Caki2 (cell line): ENCODE measurements around the gene PLXNA4. TPM values are rescaled to one million over a fixed set of nuclear protein-coding genes. Genes with fewer than 3 reads are reported as not detected.

Experiments
- DNase-seq: peaks from one replicate; pipeline ENCODE4 v3.0.0-alpha.2; 2015; ENCODE audit warnings: low read depth
- in situ Hi-C: cut with HindIII; loops from 2 replicates; pipeline ENCODE4 v1.10.0; 2016; ENCODE audit warnings: low sequenced_read_pairs, low pct_unique_long_range_greater_than_20kb, mixed read lengths
- total RNA-seq: library from RNA; depleted of rRNA; stranded (reverse); fragments of >200 nt; shearing (Covaris generic); gene quantifications from 2 replicates; pipeline ENCODE4 v1.2.3, GENCODE V29; 2014; ENCODE audit warnings: low replicate concordance

The PLXNA4 gene
- total RNA-seq, 1 experiment from 2014 or later = 0.34 TPM

- no peak for DNase-seq
- in situ Hi-C loops = no loop called here
These were observed 231.2 kb downstream of the PLXNA4 start for GRCh38 chr7:132345030-132345429.

GRCh38 chr7:132343199-132343598 lies 233.1 kb downstream of the PLXNA4 start:
- in situ Hi-C loops = no loop called here
- no peak for DNase-seq

GRCh38 chr7:132337450-132338080 lies 238.7 kb downstream of the PLXNA4 start:
- DNase-seq = no peak

GRCh38 chr7:132336797-132337196 lies 239.5 kb downstream of the PLXNA4 start:
- no peak for DNase-seq
- in situ Hi-C loops = no loop called here

More at GRCh38 chr7:132337450-132338080, 238.7 kb downstream of the PLXNA4 start:
- in situ Hi-C loops = no loop called here

GRCh38 chr7:132333301-132333700 lies 243.0 kb downstream of the PLXNA4 start:
- DNase-seq = no peak
- in situ Hi-C loops = no loop called here

- no peak for DNase-seq
- in situ Hi-C loops = no loop called here
These were observed 247.5 kb downstream of the PLXNA4 start for GRCh38 chr7:132328760-132329159.

GRCh38 chr7:132328047-132328620 lies 248.1 kb downstream of the PLXNA4 start:
- no peak for DNase-seq
- in situ Hi-C loops = no loop called here

- in situ Hi-C loops = no loop called here
- DNase-seq = no peak
These were observed 249.2 kb downstream of the PLXNA4 start for GRCh38 chr7:132326878-132327589.

- in situ Hi-C loops = no loop called here
These were observed 253.3 kb downstream of the PLXNA4 start for GRCh38 chr7:132322970-132323369.

GRCh38 chr7:132321387-132321786 lies 254.9 kb downstream of the PLXNA4 start:
- DNase-seq = no peak
- in situ Hi-C loops = no loop called here

More at GRCh38 chr7:132322970-132323369, 253.3 kb downstream of the PLXNA4 start:
- DNase-seq = no peak

GRCh38 chr7:132319481-132319880 lies 256.8 kb downstream of the PLXNA4 start:
- no peak for DNase-seq
- in situ Hi-C loops = no loop called here

GRCh38 chr7:132318352-132319318 lies 257.6 kb downstream of the PLXNA4 start:
- in situ Hi-C loops = no loop called here
- peak; percentile 54 for DNase-seq

GRCh38 chr7:132317701-132318351 lies 258.4 kb downstream of the PLXNA4 start:
- DNase-seq = no peak
- in situ Hi-C loops = no loop called here

GRCh38 chr7:132312531-132313055 lies 263.7 kb downstream of the PLXNA4 start:
- DNase-seq = no peak
- in situ Hi-C loops = no loop called here

GRCh38 chr7:132311733-132312132 lies 264.5 kb downstream of the PLXNA4 start:
- no peak for DNase-seq
- in situ Hi-C loops = no loop called here

- DNase-seq = no peak
- in situ Hi-C loops = no loop called here
These were observed 267.0 kb downstream of the PLXNA4 start for GRCh38 chr7:132309102-132309805.

- in situ Hi-C loops = no loop called here
- no peak for DNase-seq
These were observed 268.8 kb downstream of the PLXNA4 start for GRCh38 chr7:132307465-132307864.
